Measurements from ENCODE around the gene SLC15A1.

Gene SLC15A1

GRCh38 chr13:98749501-98749900 is 3.0 kb downstream of the SLC15A1 start:
- Mint-ChIP-seq H3K4me3 (no peak overlapping the region), H3K4me1 (ENCODE audit: low read depth) (no peaks in the 10 kb centered on the region), H3K27me3 (ENCODE audit: low read depth) (peaks cover 46% of the 10 kb centered on the region), H3K36me3 (ENCODE audit: low read depth) (no peaks in the 10 kb centered on the region), H3K27ac (no peak overlapping the region), H3K9me3 (peaks cover 17% of the 10 kb centered on the region)

- Mint-ChIP-seq H3K27ac (no peak overlapping the region), H3K36me3 (ENCODE audit: low read depth) (no peaks in the 10 kb centered on the region), H3K4me3 (no peak overlapping the region), H3K9me3 (no peaks in the 10 kb centered on the region), H3K4me1 (ENCODE audit: low read depth) (no peaks in the 10 kb centered on the region), H3K27me3 (ENCODE audit: low read depth) (peaks cover 26% of the 10 kb centered on the region)
Observed at GRCh38 chr13:98746968-98747367, 5.5 kb downstream of the SLC15A1 start.

- Mint-ChIP-seq H3K27ac (no peak overlapping the region), H3K4me3 (no peak overlapping the region), H3K9me3 (peaks cover 7% of the 10 kb centered on the region), H3K36me3 (ENCODE audit: low read depth) (no peaks in the 10 kb centered on the region), H3K4me1 (ENCODE audit: low read depth) (no peaks in the 10 kb centered on the region), H3K27me3 (ENCODE audit: low read depth) (no peaks in the 10 kb centered on the region)
Observed at GRCh38 chr13:98743377-98743776, 9.1 kb downstream of the SLC15A1 start.

GRCh38 chr13:98742961-98743360 is 9.5 kb downstream of the SLC15A1 start:
- Mint-ChIP-seq H3K4me3 (no peak overlapping the region), H3K27me3 (ENCODE audit: low read depth) (no peaks in the 10 kb centered on the region), H3K4me1 (ENCODE audit: low read depth) (no peaks in the 10 kb centered on the region), H3K9me3 (peaks cover 9% of the 10 kb centered on the region), H3K36me3 (ENCODE audit: low read depth) (no peaks in the 10 kb centered on the region), H3K27ac (no peak overlapping the region)

GRCh38 chr13:98741741-98742435 is 10.6 kb downstream of the SLC15A1 start:
- H3K36me3 Mint-ChIP-seq (ENCODE audit: low read depth): no peaks in the 10 kb centered on the region
- H3K4me1 Mint-ChIP-seq (ENCODE audit: low read depth): no peaks in the 10 kb centered on the region
- H3K27me3 Mint-ChIP-seq (ENCODE audit: low read depth): no peaks in the 10 kb centered on the region
- H3K27ac Mint-ChIP-seq: no peak overlapping the region
- H3K4me3 Mint-ChIP-seq: no peak overlapping the region
- peaks cover 16% of the 10 kb centered on the region for H3K9me3 Mint-ChIP-seq

- H3K9me3 Mint-ChIP-seq: peaks cover 16% of the 10 kb centered on the region
- H3K27ac Mint-ChIP-seq: no peak overlapping the region
- H3K4me3 Mint-ChIP-seq: no peak overlapping the region
- no peaks in the 10 kb centered on the region for H3K36me3 Mint-ChIP-seq (ENCODE audit: low read depth)
- H3K27me3 Mint-ChIP-seq (ENCODE audit: low read depth): no peaks in the 10 kb centered on the region
- H3K4me1 Mint-ChIP-seq (ENCODE audit: low read depth): no peaks in the 10 kb centered on the region
Observed at GRCh38 chr13:98740131-98740530, 12.3 kb downstream of the SLC15A1 start.

- no peaks in the 10 kb centered on the region for H3K27me3 Mint-ChIP-seq (ENCODE audit: low read depth)
- no peaks in the 10 kb centered on the region for H3K4me1 Mint-ChIP-seq (ENCODE audit: low read depth)
- no peaks in the 10 kb centered on the region for H3K36me3 Mint-ChIP-seq (ENCODE audit: low read depth)
- H3K9me3 Mint-ChIP-seq: peaks cover 16% of the 10 kb centered on the region
- no peak overlapping the region for H3K27ac Mint-ChIP-seq
- H3K4me3 Mint-ChIP-seq: no peak overlapping the region
Observed at GRCh38 chr13:98738993-98739392, 13.5 kb downstream of the SLC15A1 start.

- peaks cover 20% of the 10 kb centered on the region for H3K9me3 Mint-ChIP-seq
- no peak overlapping the region for H3K27ac Mint-ChIP-seq
- H3K36me3 Mint-ChIP-seq (ENCODE audit: low read depth): no peaks in the 10 kb centered on the region
- H3K27me3 Mint-ChIP-seq (ENCODE audit: low read depth): no peaks in the 10 kb centered on the region
- no peak overlapping the region for H3K4me3 Mint-ChIP-seq
- no peaks in the 10 kb centered on the region for H3K4me1 Mint-ChIP-seq (ENCODE audit: low read depth)
Observed at GRCh38 chr13:98738213-98738612, 14.3 kb downstream of the SLC15A1 start.

- Mint-ChIP-seq H3K36me3 (ENCODE audit: low read depth) (no peaks in the 10 kb centered on the region), H3K27me3 (ENCODE audit: low read depth) (no peaks in the 10 kb centered on the region), H3K4me3 (no peak overlapping the region), H3K9me3 (peaks cover 4% of the 10 kb centered on the region), H3K27ac (no peak overlapping the region), H3K4me1 (ENCODE audit: low read depth) (peaks cover 9% of the 10 kb centered on the region)
Observed at GRCh38 chr13:98731925-98732324, 20.5 kb downstream of the SLC15A1 start.

GRCh38 chr13:98731038-98731437 is 21.4 kb downstream of the SLC15A1 start:
- Mint-ChIP-seq H3K27ac (no peak overlapping the region), H3K4me1 (ENCODE audit: low read depth) (peaks cover 9% of the 10 kb centered on the region), H3K4me3 (no peak overlapping the region), H3K36me3 (ENCODE audit: low read depth) (no peaks in the 10 kb centered on the region), H3K9me3 (peaks cover 4% of the 10 kb centered on the region), H3K27me3 (ENCODE audit: low read depth) (no peaks in the 10 kb centered on the region)

GRCh38 chr13:98730441-98730840 is 22.0 kb downstream of the SLC15A1 start:
- Mint-ChIP-seq H3K36me3 (ENCODE audit: low read depth) (no peaks in the 10 kb centered on the region), H3K4me3 (no peak overlapping the region), H3K4me1 (ENCODE audit: low read depth) (peaks cover 9% of the 10 kb centered on the region), H3K27me3 (ENCODE audit: low read depth) (no peaks in the 10 kb centered on the region), H3K9me3 (peaks cover 4% of the 10 kb centered on the region), H3K27ac (no peak overlapping the region)

GRCh38 chr13:98729658-98730057 is 22.8 kb downstream of the SLC15A1 start:
- H3K27ac Mint-ChIP-seq: no peak overlapping the region
- peaks cover 9% of the 10 kb centered on the region for H3K4me1 Mint-ChIP-seq (ENCODE audit: low read depth)

GRCh38 chr13:98722958-98723357 is 29.5 kb downstream of the SLC15A1 start:
- peaks cover 7% of the 10 kb centered on the region for H3K27me3 Mint-ChIP-seq (ENCODE audit: low read depth)
- no peaks in the 10 kb centered on the region for H3K4me1 Mint-ChIP-seq (ENCODE audit: low read depth)
- no peak overlapping the region for H3K4me3 Mint-ChIP-seq
- no peak overlapping the region for H3K27ac Mint-ChIP-seq
- no peaks in the 10 kb centered on the region for H3K9me3 Mint-ChIP-seq
- no peaks in the 10 kb centered on the region for H3K36me3 Mint-ChIP-seq (ENCODE audit: low read depth)

More at GRCh38 chr13:98729658-98730057, 22.8 kb downstream of the SLC15A1 start:
- H3K4me3 Mint-ChIP-seq: no peak overlapping the region
- H3K36me3 Mint-ChIP-seq (ENCODE audit: low read depth): no peaks in the 10 kb centered on the region
- H3K9me3 Mint-ChIP-seq: peaks cover 4% of the 10 kb centered on the region
- no peaks in the 10 kb centered on the region for H3K27me3 Mint-ChIP-seq (ENCODE audit: low read depth)

GRCh38 chr13:98721825-98722510 is 30.5 kb downstream of the SLC15A1 start:
- Mint-ChIP-seq H3K36me3 (ENCODE audit: low read depth) (no peaks in the 10 kb centered on the region), H3K4me3 (no peak overlapping the region), H3K9me3 (no peaks in the 10 kb centered on the region), H3K27ac (no peak overlapping the region), H3K27me3 (ENCODE audit: low read depth) (peaks cover 12% of the 10 kb centered on the region), H3K4me1 (ENCODE audit: low read depth) (no peaks in the 10 kb centered on the region)

GRCh38 chr13:98719527-98720250 is 32.8 kb downstream of the SLC15A1 start:
- Mint-ChIP-seq H3K36me3 (ENCODE audit: low read depth) (no peaks in the 10 kb centered on the region), H3K4me3 (no peak overlapping the region), H3K27me3 (ENCODE audit: low read depth) (peaks cover 12% of the 10 kb centered on the region), H3K9me3 (no peaks in the 10 kb centered on the region), H3K27ac (no peak overlapping the region), H3K4me1 (ENCODE audit: low read depth) (no peaks in the 10 kb centered on the region)
